GM12872 (cell line): ENCODE results near the gene PDE7B.

Experiments used
- TF ChIP-seq, protein P1 (sequence below): IDR thresholded peaks from 3 replicates; pipeline ENCODE4 v1.5.1; 2011; ENCODE audit warnings: low read depth, mild to moderate bottlenecking, low read length, moderate library complexity; ENCODE audit not compliant: insufficient read depth

The PDE7B gene

GRCh38 chr6:136186363-136186762 is 334.9 kb downstream of the PDE7B start:
- TF ChIP-seq, protein P1, sequence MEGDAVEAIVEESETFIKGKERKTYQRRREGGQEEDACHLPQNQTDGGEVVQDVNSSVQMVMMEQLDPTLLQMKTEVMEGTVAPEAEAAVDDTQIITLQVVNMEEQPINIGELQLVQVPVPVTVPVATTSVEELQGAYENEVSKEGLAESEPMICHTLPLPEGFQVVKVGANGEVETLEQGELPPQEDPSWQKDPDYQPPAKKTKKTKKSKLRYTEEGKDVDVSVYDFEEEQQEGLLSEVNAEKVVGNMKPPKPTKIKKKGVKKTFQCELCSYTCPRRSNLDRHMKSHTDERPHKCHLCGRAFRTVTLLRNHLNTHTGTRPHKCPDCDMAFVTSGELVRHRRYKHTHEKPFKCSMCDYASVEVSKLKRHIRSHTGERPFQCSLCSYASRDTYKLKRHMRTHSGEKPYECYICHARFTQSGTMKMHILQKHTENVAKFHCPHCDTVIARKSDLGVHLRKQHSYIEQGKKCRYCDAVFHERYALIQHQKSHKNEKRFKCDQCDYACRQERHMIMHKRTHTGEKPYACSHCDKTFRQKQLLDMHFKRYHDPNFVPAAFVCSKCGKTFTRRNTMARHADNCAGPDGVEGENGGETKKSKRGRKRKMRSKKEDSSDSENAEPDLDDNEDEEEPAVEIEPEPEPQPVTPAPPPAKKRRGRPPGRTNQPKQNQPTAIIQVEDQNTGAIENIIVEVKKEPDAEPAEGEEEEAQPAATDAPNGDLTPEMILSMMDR = no peak

- TF ChIP-seq, protein P1 = no peak
Measured at GRCh38 chr6:136188486-136188885, 337.0 kb downstream of the PDE7B start.

DNA sequence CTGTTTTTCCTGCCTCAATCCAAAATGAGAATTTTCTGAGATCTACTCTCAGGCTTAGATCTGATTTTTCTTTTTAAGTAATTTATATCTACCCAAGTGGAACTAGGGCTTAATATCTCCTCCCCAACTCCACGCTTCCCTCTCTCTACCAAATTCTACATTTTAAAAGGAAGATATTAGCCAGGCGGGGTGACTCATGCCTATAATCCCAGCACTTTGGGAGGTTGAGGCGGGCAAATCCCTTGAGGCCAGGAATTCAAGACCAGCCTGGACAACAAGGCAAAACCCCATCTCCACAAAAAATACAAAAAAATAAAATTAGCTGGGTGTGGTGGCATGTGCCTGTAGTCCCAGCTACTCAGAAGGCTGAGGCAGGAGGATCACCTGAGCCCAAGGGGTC is 337.6 kb downstream of the PDE7B start:
- TF ChIP-seq, protein P1 = no peak

DNA sequence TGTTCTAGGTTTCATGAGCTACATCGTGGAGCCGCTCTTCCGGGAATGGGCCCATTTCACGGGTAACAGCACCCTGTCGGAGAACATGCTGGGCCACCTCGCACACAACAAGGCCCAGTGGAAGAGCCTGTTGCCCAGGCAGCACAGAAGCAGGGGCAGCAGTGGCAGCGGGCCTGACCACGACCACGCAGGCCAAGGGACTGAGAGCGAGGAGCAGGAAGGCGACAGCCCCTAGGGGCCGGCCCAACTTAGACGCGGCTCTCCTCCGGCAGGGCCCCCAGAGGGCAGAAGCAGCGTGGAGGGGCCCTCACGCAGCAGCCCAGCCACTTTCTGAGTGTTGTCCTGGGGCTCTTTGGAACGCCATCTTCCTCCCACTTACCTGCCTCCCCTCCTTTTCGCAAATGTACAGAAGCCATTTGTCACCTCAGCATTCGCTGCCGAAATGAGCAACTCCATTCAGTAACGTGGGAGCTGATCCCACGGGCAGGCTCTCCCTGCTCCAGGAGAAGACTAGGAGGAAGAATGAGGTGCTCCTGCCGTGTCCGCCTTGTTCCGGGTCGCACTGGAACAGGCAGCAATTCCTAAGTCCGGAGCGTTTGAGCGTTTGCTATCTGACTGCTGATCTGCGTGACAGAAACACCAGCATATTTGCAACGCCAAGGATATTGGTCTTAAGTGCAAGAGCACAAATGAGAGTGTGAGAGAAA is 340.3 kb downstream of the PDE7B start:
- TF ChIP-seq, protein P1 = no peak

- TF ChIP-seq, protein P1 = no peak
Measured at GRCh38 chr6:136192902-136193301, 341.4 kb downstream of the PDE7B start.

DNA sequence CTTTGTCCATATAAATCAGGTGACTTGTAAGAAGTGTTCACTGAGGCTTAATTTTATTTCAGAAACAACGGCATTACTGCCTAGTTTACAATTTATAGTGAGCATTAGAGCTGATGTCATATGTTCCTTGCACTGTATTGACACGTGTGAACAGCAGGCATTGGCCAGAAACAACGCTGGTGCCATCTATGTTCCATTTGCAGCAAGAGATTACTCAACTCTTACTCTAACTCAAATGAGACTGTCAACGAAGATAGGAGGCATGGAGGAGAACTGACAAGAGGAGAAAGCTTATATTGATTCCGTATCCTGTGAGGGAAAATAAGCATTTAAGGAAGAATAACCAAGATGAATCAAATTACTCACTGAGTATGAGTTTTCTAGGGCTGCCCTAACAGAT is 350.2 kb downstream of the PDE7B start:
- TF ChIP-seq, protein P1 = no peak

DNA sequence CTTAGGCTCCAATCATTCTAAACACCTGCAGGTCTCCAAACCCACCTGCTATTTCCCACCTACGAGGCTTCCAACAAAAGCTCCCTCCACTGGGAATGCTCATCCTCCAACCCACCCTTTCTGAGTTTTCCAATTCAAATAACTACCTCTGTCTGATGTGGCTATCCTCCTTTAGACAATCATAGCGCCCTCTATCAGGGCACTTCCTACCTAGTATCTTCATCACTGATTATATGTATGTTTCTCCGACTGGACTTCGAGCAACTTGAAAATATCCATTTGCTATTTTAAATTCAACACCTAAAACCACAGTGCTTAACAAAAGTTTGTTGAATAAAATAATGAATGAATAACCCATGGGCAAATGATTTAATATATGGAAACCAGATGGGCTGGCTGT is 357.3 kb downstream of the PDE7B start:
- TF ChIP-seq, protein P1 = 0 out of 3 replicates have a peak, but pooled peaks have one; percentile 4

GRCh38 chr6:136209496-136209895 is 358.0 kb downstream of the PDE7B start:
- TF ChIP-seq, protein P1 = no peak
